Lower leg skin (tissue), 4 donors: ENCODE data around the gene IRF9. TPM values are rescaled to one million over a fixed set of nuclear protein-coding genes. Genes with fewer than 3 reads are reported as not detected.

Experiments used
- DNase-seq, 2 donors: peaks; one replicate each; pipeline ENCODE4 v3.0.0-alpha.2; 2019; ENCODE audit warnings: low spot score in 2 of 2
- H3K4me3 ChIP-seq: fragments of 200-600 bp; sonication (generic); 2 replicates; pipeline ENCODE4 v1.5.1; 2017; ENCODE audit warnings: mild to moderate bottlenecking, low read depth; ENCODE audit not compliant: poor library complexity, severe bottlenecking
- POLR2A ChIP-seq, 2 donors: fragments of 450-650 bp; IDR thresholded peaks; one replicate each; pipeline ENCODE4 v1.6.1; 2016 to 2017; ENCODE audit warnings: antibody characterized with exemption in 2 of 2, mild to moderate bottlenecking in 1 of 2, moderate library complexity in 1 of 2
- WGBS, 2 donors: methylation state at CpG; one replicate each; pipeline ENCODE4 v1.1.5; 2018; 5-methylcytosine and 5-hydroxymethylcytosine counted together
- intact Hi-C: fragments of 100-400 bp; cut with DNase I; formaldehyde crosslinking; loops from one replicate; pipeline ENCODE4 v1.15.0; 2023; ENCODE audit warnings: low total_unique reads
- total RNA-seq, 4 donors: library from RNA; depleted of rRNA; stranded (reverse); fragments of >200 nt; gene quantifications; one replicate each; pipeline ENCODE4 v1.1.0, GENCODE V29; 2016
- TF ChIP-seq, protein P1 (sequence below), 3 donors: fragments of 450-650 bp; IDR thresholded peaks; one replicate each; pipeline ENCODE4 v1.5.1; 2016; ENCODE audit warnings: antibody characterized with exemption in 3 of 3, mild to moderate bottlenecking in 3 of 3, moderate library complexity in 2 of 3

The IRF9 gene
- total RNA-seq, result 10 to 100 TPM; 36.1 to 54.1 (median 44.2) TPM

DNA sequence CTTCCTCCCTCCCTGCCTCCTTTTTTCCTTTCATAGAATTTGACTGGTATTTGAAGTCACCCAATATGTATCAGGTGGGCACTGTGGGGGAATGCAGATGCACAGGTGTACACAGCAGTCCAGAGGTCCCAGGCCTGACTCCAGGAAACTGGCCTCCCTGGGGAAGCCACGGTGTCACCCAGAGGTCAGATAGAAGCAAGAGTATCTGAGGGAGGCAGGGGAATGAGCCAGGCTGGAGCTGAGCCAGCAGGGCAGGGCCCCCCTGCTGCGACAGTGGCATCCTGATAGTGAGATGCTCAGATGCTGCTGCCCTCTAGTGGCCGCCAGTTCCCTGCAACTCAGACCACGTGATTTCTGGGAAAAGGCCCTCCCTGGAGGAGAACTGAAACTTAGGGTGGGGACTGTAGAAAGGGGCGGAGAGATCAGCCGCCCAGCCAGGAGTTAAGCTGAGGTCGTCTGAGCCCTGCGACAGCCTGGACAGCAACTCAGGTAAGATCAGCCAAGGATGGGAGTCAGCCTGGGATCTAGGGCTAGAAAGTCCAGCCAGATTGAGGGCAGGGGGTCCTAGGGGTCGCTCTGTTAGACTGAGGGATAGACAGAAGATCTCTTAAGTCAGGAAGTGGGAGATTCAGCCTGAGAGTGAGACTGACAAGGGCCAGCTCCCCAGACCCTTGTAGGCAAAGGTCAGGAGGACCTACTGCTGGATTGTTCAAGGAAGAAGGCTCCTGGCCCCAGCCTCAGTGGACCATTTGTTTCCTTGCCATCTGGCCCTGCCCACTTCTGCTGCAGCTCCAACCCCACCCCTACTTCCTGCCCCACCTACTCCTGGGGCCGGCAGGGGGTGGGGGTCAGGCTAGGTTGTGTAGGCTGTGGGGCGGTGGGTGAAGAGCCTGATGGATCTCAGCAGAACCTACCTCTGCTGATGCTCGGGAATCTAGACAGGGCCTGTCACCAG is at the start of gene IRF9:
Gene IRF9 (plus strand): TSS at position 416 of the 955 bp plus-strand sequence. CDS start 880 bp downstream, outside the sequence.
- intact Hi-C loops, result no loop called here
- WGBS, 2 donors, result 0 to 1% methylated on average over 11 of the region's 12 CpGs
- no peak for TF ChIP-seq POLR2A (IDR thresholded peaks at IDR 0.05)
- TF ChIP-seq, protein P1, sequence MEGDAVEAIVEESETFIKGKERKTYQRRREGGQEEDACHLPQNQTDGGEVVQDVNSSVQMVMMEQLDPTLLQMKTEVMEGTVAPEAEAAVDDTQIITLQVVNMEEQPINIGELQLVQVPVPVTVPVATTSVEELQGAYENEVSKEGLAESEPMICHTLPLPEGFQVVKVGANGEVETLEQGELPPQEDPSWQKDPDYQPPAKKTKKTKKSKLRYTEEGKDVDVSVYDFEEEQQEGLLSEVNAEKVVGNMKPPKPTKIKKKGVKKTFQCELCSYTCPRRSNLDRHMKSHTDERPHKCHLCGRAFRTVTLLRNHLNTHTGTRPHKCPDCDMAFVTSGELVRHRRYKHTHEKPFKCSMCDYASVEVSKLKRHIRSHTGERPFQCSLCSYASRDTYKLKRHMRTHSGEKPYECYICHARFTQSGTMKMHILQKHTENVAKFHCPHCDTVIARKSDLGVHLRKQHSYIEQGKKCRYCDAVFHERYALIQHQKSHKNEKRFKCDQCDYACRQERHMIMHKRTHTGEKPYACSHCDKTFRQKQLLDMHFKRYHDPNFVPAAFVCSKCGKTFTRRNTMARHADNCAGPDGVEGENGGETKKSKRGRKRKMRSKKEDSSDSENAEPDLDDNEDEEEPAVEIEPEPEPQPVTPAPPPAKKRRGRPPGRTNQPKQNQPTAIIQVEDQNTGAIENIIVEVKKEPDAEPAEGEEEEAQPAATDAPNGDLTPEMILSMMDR (IDR thresholded peaks at IDR 0.05), result peak in 1 of 3 donors; percentile 97
- H3K4me3 ChIP-seq, result peak within 1 kb of the TSS; percentile 53
- DNase-seq, result peak; percentile 97 to 99

- no peak for DNase-seq
- intact Hi-C loops, result loop anchor here (2.0 kb wide), 1 partner anchor 27 kb away; the partner anchor contains the start of gene EMC9
- H3K4me3 ChIP-seq, result peak overlapping the region; percentile 66
- WGBS, 2 donors, result 17 to 21% methylated on average over 15 of the region's 15 CpGs
- no peak for TF ChIP-seq POLR2A (IDR thresholded peaks at IDR 0.05)
- TF ChIP-seq, protein P1 (IDR thresholded peaks at IDR 0.05), result no peak
These were observed 47.7 kb upstream of the IRF9 start for GRCh38 chr14:24113379-24113800.

DNA sequence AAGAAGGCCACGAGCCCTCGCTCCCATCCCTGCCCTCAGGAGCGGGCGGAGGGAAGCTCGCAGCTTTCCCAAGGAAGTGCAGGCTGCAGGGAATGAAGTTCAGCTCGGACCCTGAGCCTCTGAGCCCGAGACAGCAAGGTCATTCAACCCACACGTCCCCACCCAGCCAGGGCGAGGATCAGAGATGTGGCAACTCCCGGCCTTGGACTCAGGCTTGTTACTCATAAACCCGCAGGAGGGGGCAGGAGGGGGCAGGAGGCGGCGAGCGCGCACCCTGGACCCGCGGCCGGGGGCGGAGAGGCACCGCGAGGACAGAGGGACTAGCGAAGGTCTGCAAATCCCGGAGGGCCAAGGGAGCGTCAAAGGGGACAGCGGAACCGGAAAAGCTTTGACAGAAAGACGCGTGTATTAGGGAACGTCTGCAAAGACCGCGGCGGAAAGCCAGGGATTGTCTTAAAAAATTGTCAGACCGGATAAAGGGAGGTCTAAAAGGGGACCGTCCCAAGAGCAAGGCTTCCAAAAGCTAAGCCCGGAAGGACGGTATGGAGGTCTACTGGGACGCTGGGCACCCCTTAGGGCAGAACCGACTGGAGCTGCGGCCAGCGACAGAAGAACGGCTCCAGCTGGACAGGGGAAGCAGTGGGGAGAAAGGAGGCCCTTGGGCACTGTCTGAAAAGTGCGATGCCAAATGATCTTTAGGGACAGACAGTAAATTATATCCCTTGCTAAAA is 47.1 kb upstream of the IRF9 start:
- peak; percentile 87 to 97 for DNase-seq
- 0% methylated on average over 38 to 42 of the region's 42 CpGs for WGBS, 2 donors
- H3K4me3 ChIP-seq, result peak overlapping the region; percentile 66
- intact Hi-C loops, result loop anchor here (2.0 kb wide), 1 partner anchor 27 kb away; the partner anchor contains the start of gene EMC9
- no peak for TF ChIP-seq POLR2A (IDR thresholded peaks at IDR 0.05)
- TF ChIP-seq, protein P1 (IDR thresholded peaks at IDR 0.05), result peak in 1 of 3 donors; percentile 11

DNA sequence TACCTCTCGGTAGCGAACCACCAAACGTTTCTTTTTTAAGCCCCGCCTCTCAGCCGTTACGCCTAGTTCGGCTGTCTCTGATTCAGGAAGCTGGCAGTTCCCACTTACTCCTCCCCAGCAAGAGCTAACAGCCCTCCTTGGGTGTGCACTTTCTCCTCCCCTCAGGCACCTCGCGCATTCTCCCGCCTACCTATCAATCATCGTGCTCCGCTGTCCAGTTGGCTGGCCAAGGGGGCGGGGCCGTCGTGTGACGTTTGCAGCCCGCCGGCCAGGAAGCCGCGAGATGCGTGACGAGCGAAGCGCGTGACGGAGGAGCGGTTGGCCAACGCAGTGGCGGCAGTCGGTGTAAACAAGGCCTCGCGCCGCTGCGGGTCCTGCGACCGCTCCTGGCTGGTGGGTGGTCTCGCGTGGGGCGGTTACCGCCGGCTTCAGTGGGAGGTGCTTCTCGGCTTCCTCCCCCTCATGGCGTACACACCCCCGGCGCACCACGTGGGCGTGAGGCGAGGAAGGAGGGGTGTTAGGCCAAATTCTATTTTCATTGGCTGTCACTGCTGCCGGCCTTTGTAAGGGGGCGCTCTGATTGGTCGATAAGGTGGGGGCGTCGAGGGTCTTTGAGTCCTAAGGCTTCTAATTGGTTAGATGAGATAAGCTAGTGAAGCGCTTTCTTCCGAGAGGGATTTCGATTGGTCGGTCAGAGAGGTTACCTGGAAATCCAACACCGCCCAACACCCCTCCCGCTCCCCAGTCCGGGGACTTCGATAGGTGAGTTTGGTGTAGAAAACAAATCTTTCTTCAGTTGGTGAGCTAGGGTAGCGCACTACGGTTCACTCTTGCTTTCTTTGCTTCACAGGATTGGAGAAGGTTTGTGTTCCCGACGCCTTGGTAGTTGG is 46.3 kb upstream of the IRF9 start, which contains the start of the genes DCAF11 and NRL:
Gene DCAF11 (plus strand): TSS at position 246 of the 890 bp plus-strand sequence. CDS start 818 bp downstream, outside the sequence.
Gene NRL (minus strand): TSS at position 418 of the 890 bp plus-strand sequence. CDS start 32,101 bp downstream, outside the sequence.
- intact Hi-C loops, result no loop called here
- 0 to 1% methylated on average over 44 to 64 of the region's 65 CpGs for WGBS, 2 donors

More for the DNA sequence above, 46.3 kb upstream of the IRF9 start, which contains the start of the genes DCAF11 and NRL:
- DNase-seq, result peak; percentile 99 to 100
- peak within 1 kb of the TSS; percentile 66 for H3K4me3 ChIP-seq
- TF ChIP-seq, protein P1 (IDR thresholded peaks at IDR 0.05), result peak in 1 of 3 donors; percentile 90
- no peak for TF ChIP-seq POLR2A (IDR thresholded peaks at IDR 0.05)
